Effector memory CD8-positive, alpha-beta T cell (primary cell): Measurements from ENCODE around the gene WDR7.

ENCODE experiments used
- ATAC-seq: fragments of 150-1000 bp; cut with Tn5 transposase; replicated peaks from 2 replicates; pipeline ENCODE4 v1.10.0; 2021; ENCODE audit warnings: mild to moderate bottlenecking, moderate library complexity
- DNase-seq, 3 experiments: peaks; one replicate each; pipeline ENCODE4 v3.0.0; 2021
- H3K27ac Mint-ChIP-seq, 2 donors: one replicate each; pipeline ENCODE4 v1.8.0; 2022; ENCODE audit warnings: mild to moderate bottlenecking in 2 of 2, mixed read lengths in 2 of 2, moderate library complexity in 2 of 2
- H3K27me3 Mint-ChIP-seq, 2 donors: one replicate each; pipeline ENCODE4 v1.8.0; 2022; ENCODE audit warnings: mixed read lengths in 2 of 2
- H3K36me3 Mint-ChIP-seq: one replicate; pipeline ENCODE4 v1.8.0; 2022; ENCODE audit warnings: mild to moderate bottlenecking, moderate library complexity, mixed read lengths; ENCODE audit not compliant: insufficient read depth
- H3K4me1 Mint-ChIP-seq, 2 donors: one replicate each; pipeline ENCODE4 v1.8.0; 2022; ENCODE audit warnings: low read depth in 2 of 2, mixed read lengths in 2 of 2
- H3K4me3 Mint-ChIP-seq, 2 donors: one replicate each; pipeline ENCODE4 v1.8.0; 2022; ENCODE audit warnings: mild to moderate bottlenecking in 2 of 2, mixed read lengths in 2 of 2, moderate library complexity in 2 of 2
- H3K9me3 Mint-ChIP-seq, 2 donors: one replicate each; pipeline ENCODE4 v1.8.0; 2022; ENCODE audit warnings: mixed read lengths in 2 of 2

The WDR7 gene

GRCh38 chr18:56807901-56808300, 156.7 kb downstream of the WDR7 start:
- DNase-seq (no peak), ATAC-seq (no peak)
- Mint-ChIP-seq H3K9me3 (no peaks in the 10 kb centered on the region), H3K4me1 (no peaks in the 10 kb centered on the region), H3K27me3 (no peaks in the 10 kb centered on the region), H3K27ac (no peak overlapping the region), H3K36me3 (peaks cover 6% of the 10 kb centered on the region), H3K4me3 (no peak overlapping the region)

GRCh38 chr18:56812674-56813073, 161.5 kb downstream of the WDR7 start:
- Mint-ChIP-seq H3K27ac (no peak overlapping the region), H3K4me3 (no peak overlapping the region), H3K9me3 (no peaks in the 10 kb centered on the region), H3K27me3 (no peaks in the 10 kb centered on the region), H3K36me3 (no peaks in the 10 kb centered on the region), H3K4me1 (peaks cover 0 to 3% of the 10 kb centered on the region in 2 donors)
- ATAC-seq (no peak), DNase-seq (no peak)

- Mint-ChIP-seq H3K4me3 (no peak overlapping the region), H3K27me3 (no peaks in the 10 kb centered on the region), H3K36me3 (no peaks in the 10 kb centered on the region), H3K4me1 (peaks cover 0 to 3% of the 10 kb centered on the region in 2 donors), H3K27ac (no peak overlapping the region), H3K9me3 (no peaks in the 10 kb centered on the region)
- DNase-seq (no peak), ATAC-seq (no peak)
These were observed 164.8 kb downstream of the WDR7 start for GRCh38 chr18:56815926-56816325.

GRCh38 chr18:56823986-56824565, 172.9 kb downstream of the WDR7 start:
- Mint-ChIP-seq H3K9me3 (peaks cover 0 to 8% of the 10 kb centered on the region in 2 donors), H3K4me3 (no peak overlapping the region), H3K27me3 (no peaks in the 10 kb centered on the region), H3K4me1 (peaks cover 0 to 4% of the 10 kb centered on the region in 2 donors), H3K36me3 (peaks cover 3% of the 10 kb centered on the region), H3K27ac (no peak overlapping the region)
- DNase-seq (no peak), ATAC-seq (no peak)

GRCh38 chr18:56825321-56825720, 174.2 kb downstream of the WDR7 start:
- Mint-ChIP-seq H3K36me3 (peaks cover 3% of the 10 kb centered on the region), H3K27ac (peak overlapping the region in 1 of 2 donors; percentile 5), H3K4me1 (peaks cover 4 to 5% of the 10 kb centered on the region in 2 donors), H3K9me3 (peaks cover 0 to 8% of the 10 kb centered on the region in 2 donors), H3K4me3 (no peak overlapping the region), H3K27me3 (no peaks in the 10 kb centered on the region)
- ATAC-seq (no peak), DNase-seq (no peak)

- H3K27ac Mint-ChIP-seq = no peak overlapping the region
- DNase-seq (no peak), ATAC-seq (no peak)
- no peak overlapping the region for H3K4me3 Mint-ChIP-seq
- H3K4me1 Mint-ChIP-seq = peaks cover 4 to 5% of the 10 kb centered on the region in 2 donors
- peaks cover 6% of the 10 kb centered on the region for H3K36me3 Mint-ChIP-seq
- peaks cover 0 to 8% of the 10 kb centered on the region in 2 donors for H3K9me3 Mint-ChIP-seq
- H3K27me3 Mint-ChIP-seq = no peaks in the 10 kb centered on the region
These were observed 174.7 kb downstream of the WDR7 start for GRCh38 chr18:56825878-56826277.

- peaks cover 0 to 3% of the 10 kb centered on the region in 2 donors for H3K9me3 Mint-ChIP-seq
- no peak overlapping the region for H3K27ac Mint-ChIP-seq
- H3K4me3 Mint-ChIP-seq = no peak overlapping the region
- DNase-seq = no peak
- H3K4me1 Mint-ChIP-seq = peaks cover 1 to 5% of the 10 kb centered on the region in 2 donors
- H3K36me3 Mint-ChIP-seq = peaks cover 9% of the 10 kb centered on the region
- no peaks in the 10 kb centered on the region for H3K27me3 Mint-ChIP-seq
- ATAC-seq = no peak
These were observed 180.8 kb downstream of the WDR7 start for GRCh38 chr18:56831988-56832387.

- Mint-ChIP-seq H3K9me3 (no peaks in the 10 kb centered on the region), H3K27ac (no peak overlapping the region), H3K36me3 (peaks cover 9% of the 10 kb centered on the region), H3K4me1 (peaks cover 1 to 4% of the 10 kb centered on the region in 2 donors), H3K4me3 (no peak overlapping the region), H3K27me3 (no peaks in the 10 kb centered on the region)
- no peak for DNase-seq
- no peak for ATAC-seq
These were observed 184.2 kb downstream of the WDR7 start for GRCh38 chr18:56835331-56835730.

GRCh38 chr18:56836173-56836572, 185.0 kb downstream of the WDR7 start:
- no peak for DNase-seq
- no peaks in the 10 kb centered on the region for H3K27me3 Mint-ChIP-seq
- no peak overlapping the region for H3K4me3 Mint-ChIP-seq
- peaks cover 1 to 4% of the 10 kb centered on the region in 2 donors for H3K4me1 Mint-ChIP-seq
- no peak for ATAC-seq
- no peak overlapping the region for H3K27ac Mint-ChIP-seq
- H3K36me3 Mint-ChIP-seq = peaks cover 6% of the 10 kb centered on the region
- no peaks in the 10 kb centered on the region for H3K9me3 Mint-ChIP-seq

GRCh38 chr18:56841836-56842235, 190.7 kb downstream of the WDR7 start:
- no peaks in the 10 kb centered on the region for H3K27me3 Mint-ChIP-seq
- H3K36me3 Mint-ChIP-seq = no peaks in the 10 kb centered on the region
- no peak for DNase-seq
- no peak for ATAC-seq
- no peak overlapping the region for H3K27ac Mint-ChIP-seq
- no peak overlapping the region for H3K4me3 Mint-ChIP-seq
- H3K4me1 Mint-ChIP-seq = peaks cover 0 to 4% of the 10 kb centered on the region in 2 donors
- H3K9me3 Mint-ChIP-seq = peaks cover 0 to 4% of the 10 kb centered on the region in 2 donors

- Mint-ChIP-seq H3K27me3 (no peaks in the 10 kb centered on the region), H3K4me3 (no peak overlapping the region), H3K4me1 (peaks cover 0 to 4% of the 10 kb centered on the region in 2 donors), H3K27ac (no peak overlapping the region), H3K36me3 (no peaks in the 10 kb centered on the region), H3K9me3 (peaks cover 0 to 8% of the 10 kb centered on the region in 2 donors)
- no peak for DNase-seq
- ATAC-seq = no peak
These were observed 192.1 kb downstream of the WDR7 start for GRCh38 chr18:56843241-56843640.

GRCh38 chr18:56844556-56844955, 193.4 kb downstream of the WDR7 start:
- H3K36me3 Mint-ChIP-seq = no peaks in the 10 kb centered on the region
- no peaks in the 10 kb centered on the region for H3K27me3 Mint-ChIP-seq
- H3K27ac Mint-ChIP-seq = no peak overlapping the region
- ATAC-seq (no peak), DNase-seq (no peak)
- H3K9me3 Mint-ChIP-seq = peaks cover 2 to 8% of the 10 kb centered on the region in 2 donors
- no peak overlapping the region for H3K4me3 Mint-ChIP-seq
- peaks cover 0 to 4% of the 10 kb centered on the region in 2 donors for H3K4me1 Mint-ChIP-seq

- no peak for ATAC-seq
- no peak for DNase-seq
- no peak overlapping the region for H3K27ac Mint-ChIP-seq
- no peak overlapping the region for H3K4me3 Mint-ChIP-seq
- H3K27me3 Mint-ChIP-seq = no peaks in the 10 kb centered on the region
- peaks cover 2 to 4% of the 10 kb centered on the region in 2 donors for H3K9me3 Mint-ChIP-seq
- no peaks in the 10 kb centered on the region for H3K36me3 Mint-ChIP-seq
- peaks cover 2 to 3% of the 10 kb centered on the region in 2 donors for H3K4me1 Mint-ChIP-seq
These were observed 200.6 kb downstream of the WDR7 start for GRCh38 chr18:56851774-56852173.

GRCh38 chr18:56853961-56854360, 202.8 kb downstream of the WDR7 start:
- Mint-ChIP-seq H3K4me3 (no peak overlapping the region), H3K4me1 (peaks cover 2 to 3% of the 10 kb centered on the region in 2 donors), H3K9me3 (peaks cover 0 to under 1% of the 10 kb centered on the region in 2 donors), H3K27ac (peak overlapping the region in 1 of 2 donors; percentile 16), H3K36me3 (no peaks in the 10 kb centered on the region), H3K27me3 (no peaks in the 10 kb centered on the region)
- DNase-seq (no peak), ATAC-seq (no peak)
